CD4-positive, alpha-beta T cell treated with Interleukin-10 for 1 hour (primary cell): ENCODE results near the gene MTMR11.
"Not testable (repeated sequence)": the region's sequence is repeated elsewhere in the genome, so short reads cannot be mapped to it uniquely, and the experiment has no call there.

Source experiments
- DNase-seq: peaks from one replicate; pipeline ENCODE4 v3.0.0-alpha.2; 2020

The MTMR11 gene

DNA sequence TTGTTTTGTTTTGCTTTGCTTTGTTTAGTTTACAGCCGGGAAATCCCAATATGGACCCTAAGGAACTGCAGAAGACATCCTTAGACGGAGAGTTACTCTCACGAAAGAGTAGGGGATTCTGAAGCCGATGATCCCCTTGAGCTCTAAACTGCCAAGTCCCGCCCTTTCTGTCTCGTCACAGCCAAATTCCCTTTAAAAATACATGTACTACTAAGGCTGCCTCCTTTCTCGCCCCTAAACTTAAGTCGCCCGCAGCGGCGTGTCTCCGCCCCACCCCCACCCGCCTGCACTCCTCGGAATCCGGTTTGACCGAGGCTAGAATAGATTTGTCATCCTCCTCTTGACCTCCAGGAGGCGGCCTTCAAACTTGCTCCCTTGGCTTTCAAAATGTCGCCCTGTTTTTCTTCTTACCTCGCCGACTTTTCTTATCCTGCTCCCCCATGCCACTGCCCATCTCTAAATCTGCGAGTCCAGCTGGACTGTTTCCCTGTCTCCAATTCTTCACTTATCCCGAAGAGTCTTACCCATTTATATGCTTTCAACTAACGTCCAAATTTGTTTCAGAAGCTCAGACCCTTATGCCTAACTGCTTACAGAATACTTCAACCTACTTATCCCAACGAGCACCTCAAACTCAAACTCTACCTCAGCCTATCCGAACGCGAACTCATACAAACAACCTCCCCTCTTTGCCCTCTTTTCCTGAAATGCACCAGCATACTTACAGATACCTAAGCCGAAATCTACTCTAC is 48.3 kb downstream of the MTMR11 start:
- DNase-seq, result peak; percentile 87

DNA sequence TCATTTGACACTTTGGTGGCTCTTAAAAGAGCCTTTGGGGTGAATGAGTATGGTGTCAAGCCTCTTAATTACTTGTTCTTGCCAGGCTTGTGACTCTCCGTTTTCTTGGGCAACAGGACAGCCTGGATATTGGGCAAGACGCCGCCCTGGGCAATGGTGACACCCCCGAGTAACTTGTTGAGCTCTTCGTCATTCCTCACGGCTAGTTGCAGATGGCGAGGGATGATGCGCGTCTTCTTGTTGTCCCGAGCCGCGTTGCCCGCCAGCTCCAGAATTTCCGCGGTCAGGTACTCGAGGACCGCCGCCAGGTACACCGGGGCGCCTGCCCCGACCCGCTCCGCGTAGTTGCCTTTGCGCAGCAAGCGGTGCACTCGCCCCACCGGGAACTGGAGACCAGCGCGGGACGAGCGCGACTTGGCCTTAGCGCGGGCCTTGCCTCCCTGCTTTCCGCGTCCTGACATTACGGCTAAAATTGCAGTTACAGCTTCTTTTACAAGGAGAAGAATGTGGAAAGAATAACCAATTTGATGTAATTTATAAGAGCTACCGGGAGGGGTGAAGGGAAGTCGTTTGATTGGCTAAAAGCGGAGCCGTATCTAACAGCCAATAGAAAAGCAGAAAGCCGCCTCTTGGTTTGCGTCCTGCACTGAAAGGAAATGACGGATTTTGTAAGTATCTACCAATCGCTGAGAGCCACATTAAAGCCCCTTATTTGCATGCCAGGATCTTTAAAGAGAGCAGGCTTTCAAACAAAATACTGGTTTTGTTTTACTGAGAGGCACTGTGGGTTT is 49.0 kb downstream of the MTMR11 start:
- DNase-seq, result peak; percentile 96

DNA sequence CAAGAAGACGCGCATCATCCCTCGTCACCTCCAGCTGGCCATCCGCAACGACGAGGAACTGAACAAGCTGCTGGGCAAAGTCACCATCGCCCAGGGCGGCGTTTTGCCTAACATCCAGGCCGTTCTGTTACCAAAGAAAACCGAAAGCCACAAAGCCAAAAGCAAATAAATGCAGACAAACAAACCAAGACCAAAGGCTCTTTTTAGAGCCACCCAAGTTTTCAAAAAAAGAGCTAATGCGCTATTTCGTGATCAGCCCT is 49.6 kb downstream of the MTMR11 start:
- peak; percentile 69 for DNase-seq

DNA sequence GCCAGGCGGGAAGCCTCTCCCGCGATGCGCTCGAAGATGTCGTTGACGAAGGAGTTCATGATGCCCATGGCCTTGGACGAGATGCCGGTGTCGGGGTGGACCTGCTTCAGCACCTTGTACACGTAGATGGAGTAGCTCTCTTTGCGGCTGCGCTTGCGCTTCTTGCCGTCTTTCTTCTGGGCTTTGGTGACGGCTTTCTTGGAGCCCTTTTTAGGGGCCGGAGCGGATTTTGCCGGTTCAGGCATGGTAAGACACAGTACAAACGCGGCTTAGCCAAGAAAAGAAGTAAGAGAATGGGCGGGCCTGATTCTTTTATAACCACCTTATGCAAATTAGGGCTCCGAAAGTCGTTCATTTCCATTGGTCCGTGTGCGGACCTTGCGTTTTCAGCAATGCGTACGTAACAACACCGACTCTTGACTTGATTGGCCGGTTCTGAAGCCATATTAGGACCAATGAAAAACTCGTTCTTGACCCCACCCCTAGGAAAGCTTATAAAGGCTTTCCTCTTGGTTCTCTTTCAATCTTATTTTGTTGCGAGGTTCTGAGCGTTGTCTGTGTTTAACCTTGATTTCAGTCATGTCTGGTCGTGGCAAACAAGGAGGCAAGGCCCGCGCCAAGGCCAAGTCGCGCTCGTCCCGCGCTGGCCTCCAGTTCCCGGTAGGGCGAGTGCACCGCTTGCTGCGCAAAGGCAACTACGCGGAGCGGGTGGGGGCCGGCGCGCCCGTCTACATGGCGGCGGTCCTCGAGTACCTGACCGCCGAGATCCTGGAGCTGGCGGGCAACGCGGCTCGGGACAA is 50.1 kb downstream of the MTMR11 start:
- peak; percentile 97 for DNase-seq

DNA sequence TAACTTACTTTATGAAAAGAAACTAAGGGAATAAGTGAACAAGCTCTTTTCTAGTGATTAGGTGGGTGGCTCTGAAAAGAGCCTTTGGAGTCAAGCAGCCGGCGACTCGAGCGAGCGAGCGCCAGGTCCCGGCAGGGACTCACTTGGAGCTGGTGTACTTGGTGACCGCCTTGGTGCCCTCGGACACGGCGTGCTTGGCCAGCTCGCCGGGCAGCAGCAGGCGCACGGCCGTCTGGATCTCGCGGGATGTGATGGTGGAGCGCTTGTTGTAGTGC is 50.6 kb downstream of the MTMR11 start:
- not testable (repeated sequence) for DNase-seq

DNA sequence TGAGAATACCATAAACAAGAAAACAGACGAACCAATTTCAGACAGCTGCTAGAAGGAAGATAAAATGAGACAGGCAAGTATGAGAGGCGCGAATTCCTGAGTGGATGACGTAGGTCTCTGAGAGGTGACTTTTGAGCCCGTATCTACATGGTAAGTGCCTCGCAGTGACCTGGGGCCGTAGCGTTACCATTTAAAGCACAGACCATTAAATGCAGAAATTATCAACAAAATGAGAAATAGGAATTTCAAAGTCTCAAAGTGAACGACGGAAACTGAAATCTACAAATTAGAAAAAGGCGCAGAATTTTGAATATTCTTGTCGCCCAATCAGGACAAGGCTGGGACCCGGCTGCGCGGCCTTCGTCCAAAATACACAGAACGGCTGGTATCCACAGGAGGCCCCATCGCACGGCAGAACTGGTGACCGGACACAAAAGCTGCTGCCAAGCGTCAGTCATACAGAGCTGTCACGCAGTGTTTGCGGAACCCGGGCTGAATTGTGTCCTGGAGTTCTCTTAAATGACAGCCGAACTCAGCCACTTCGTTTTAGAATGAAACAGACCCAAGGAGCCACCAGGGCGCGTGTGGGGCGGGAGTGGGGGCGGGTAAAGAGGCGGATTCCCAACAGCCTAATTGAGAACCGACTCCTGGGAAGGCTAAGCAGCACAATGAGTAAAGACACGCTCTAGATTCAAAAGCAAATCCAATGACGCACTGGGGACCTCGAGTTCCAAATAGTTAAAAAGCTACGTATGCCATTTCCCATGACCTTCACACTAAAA is 51.1 kb downstream of the MTMR11 start:
- peak; percentile 63 for DNase-seq

DNA sequence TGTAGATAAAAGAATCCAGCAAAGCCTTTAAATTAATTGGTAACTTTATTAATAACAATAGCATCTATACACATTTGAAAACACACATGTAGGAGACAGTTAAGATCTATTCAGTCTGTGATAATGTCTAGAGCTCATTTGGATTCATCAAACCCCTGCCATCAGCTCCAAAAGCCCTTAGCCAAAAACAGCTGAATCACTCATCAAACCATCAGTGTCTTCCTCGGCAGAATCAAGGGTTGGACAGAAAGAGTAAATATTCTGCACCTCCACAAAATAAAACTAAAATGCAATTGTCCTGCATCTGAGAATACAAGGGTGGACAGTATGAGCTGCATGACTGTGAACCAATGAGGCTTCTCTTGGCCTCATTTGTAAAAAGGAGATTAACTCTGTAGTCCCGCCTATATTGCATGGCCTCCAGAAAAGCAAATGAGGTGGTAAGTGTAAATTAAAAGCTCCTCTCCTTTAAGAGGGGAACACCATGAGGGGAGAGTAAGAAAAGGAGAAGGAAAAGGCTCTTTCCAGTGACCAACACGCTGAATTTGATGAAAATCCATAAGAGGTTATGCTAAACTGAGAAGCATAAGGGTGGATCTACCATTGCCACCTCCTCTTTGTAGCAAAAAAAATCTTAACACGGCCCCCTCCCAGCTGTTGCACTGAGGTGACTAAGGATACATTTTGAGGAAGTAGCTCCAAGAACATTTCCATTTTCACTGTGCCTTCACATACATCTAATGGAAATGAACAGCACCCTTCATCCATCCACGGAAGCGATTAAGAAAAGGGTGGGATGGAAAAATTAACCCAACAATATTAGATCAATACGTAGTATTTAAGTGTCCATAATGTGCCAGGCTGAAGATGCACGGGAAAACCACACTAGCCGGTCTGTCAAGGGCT is 52.0 kb downstream of the MTMR11 start:
- peak; percentile 24 for DNase-seq

DNA sequence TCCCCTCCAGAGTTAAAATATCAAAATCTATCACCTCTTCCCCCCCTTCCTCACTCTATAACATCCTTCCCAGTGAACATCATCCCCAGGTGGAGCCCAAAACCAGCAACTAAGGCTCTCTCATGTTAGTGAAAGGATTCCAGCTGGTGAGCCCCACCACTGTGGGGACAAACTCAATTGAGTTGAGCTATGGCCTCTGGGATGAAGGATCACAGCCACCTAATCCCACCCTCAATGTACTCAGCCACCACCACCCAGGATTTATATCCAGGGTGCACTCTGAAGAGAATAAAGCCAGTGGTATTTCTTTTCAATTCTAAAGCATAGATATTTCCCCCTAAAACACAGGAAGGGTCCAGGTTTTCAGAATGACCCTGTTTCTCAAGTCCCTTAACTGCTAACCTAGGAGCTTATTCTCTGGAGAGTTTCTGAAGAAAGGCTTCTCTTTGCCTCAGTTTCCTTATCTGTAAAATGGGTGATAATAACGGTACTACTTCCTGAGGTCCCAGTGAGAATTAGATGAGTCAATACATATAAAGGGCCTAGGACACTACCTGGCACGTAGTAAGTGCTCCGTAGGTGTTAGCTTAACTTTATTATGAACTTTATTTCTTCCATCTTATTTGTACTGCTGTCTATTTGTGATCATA is 53.0 kb downstream of the MTMR11 start:
- DNase-seq, result no peak

DNA sequence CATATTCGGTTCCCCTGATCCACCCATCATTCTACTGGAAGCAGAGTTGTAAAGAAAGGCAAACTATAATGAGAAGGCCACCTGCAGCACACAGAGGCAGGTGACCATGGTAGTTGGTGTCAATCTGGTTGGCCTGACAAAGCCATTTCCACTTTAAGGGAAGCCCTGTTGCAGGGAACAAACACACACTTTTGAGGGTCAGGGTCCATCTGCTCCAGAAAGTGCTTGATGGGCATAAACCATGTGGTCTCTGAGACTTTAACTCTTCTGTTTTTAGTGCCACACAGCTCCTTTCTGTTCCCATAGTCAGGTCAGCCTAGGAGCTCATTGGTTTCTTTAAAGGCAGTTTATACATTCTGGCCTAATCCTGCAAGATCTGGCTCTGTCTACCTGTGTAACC is 54.8 kb downstream of the MTMR11 start:
- no peak for DNase-seq

DNA sequence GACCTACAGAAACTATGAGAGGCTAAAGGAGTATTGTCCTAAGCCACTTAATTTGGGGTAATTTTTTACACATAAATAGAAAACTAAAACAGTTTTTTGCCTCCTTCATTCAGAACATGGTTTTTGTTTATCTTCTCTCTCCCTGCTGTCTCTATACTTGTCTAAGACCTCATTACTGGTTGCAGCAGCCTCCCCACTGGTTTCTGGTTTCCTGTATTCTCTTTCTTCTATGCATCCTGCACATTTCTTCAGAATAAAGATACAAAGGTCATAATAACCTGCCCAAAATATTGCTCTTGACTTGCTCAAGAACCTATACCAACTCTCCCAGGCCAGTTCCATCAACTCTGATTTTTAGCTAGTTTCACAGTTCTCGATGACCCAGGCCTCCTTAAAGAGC is 57.1 kb downstream of the MTMR11 start:
- DNase-seq, result no peak
